DND-41 (cell line): ENCODE results near the gene NRXN3.

Experiments
- EZH2 ChIP-seq: IDR thresholded peaks from 3 replicates; pipeline ENCODE4 v1.6.1; 2012; ENCODE audit warnings: borderline replicate concordance, low read depth, mild to moderate bottlenecking, moderate library complexity, low read length, inconsistent platforms; ENCODE audit not compliant: severe bottlenecking
- TF ChIP-seq, protein P1 (sequence below): IDR thresholded peaks from 2 replicates; pipeline ENCODE4 v1.5.1; 2012; ENCODE audit warnings: borderline replicate concordance, low read length, moderate library complexity, mild to moderate bottlenecking; ENCODE audit not compliant: poor library complexity, severe bottlenecking; ENCODE audit errors: extremely low read depth

GRCh38 chr14:78985668-78986381 is 815.7 kb downstream of the NRXN3 start:
- TF ChIP-seq, protein P1, sequence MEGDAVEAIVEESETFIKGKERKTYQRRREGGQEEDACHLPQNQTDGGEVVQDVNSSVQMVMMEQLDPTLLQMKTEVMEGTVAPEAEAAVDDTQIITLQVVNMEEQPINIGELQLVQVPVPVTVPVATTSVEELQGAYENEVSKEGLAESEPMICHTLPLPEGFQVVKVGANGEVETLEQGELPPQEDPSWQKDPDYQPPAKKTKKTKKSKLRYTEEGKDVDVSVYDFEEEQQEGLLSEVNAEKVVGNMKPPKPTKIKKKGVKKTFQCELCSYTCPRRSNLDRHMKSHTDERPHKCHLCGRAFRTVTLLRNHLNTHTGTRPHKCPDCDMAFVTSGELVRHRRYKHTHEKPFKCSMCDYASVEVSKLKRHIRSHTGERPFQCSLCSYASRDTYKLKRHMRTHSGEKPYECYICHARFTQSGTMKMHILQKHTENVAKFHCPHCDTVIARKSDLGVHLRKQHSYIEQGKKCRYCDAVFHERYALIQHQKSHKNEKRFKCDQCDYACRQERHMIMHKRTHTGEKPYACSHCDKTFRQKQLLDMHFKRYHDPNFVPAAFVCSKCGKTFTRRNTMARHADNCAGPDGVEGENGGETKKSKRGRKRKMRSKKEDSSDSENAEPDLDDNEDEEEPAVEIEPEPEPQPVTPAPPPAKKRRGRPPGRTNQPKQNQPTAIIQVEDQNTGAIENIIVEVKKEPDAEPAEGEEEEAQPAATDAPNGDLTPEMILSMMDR = no peak
- TF ChIP-seq EZH2 = no peak
